ENCODE measurements around the gene NLGN1. TPM values are rescaled to one million over a fixed set of nuclear protein-coding genes. Genes with fewer than 3 reads are reported as not detected.

The NLGN1 gene
- total and polyA plus RNA-seq, 7 experiments from 2014 or later: not detected

GRCh38 chr3:173618148-173618547 is 220.6 kb downstream of the NLGN1 start:
- no peak overlapping the region for H3K27ac ChIP-seq (ENCODE audit: low read depth, low read length)
- DNase-seq: no peak
- intact Hi-C loops (cut with micrococcal nuclease): no loop called here
- H3K36me3 ChIP-seq (ENCODE audit: control insufficient read depth in 2 of 3, insufficient read depth in 3 of 3, low read length in 3 of 3): no peaks in the 10 kb centered on the region
- no peaks in the 10 kb centered on the region for H3K4me1 Mint-ChIP-seq
- ChIA-PET POLR2A (no interaction called here), CTCF (no interaction called here)
- no peaks in the 10 kb centered on the region for H3K36me3 Mint-ChIP-seq
- H3K4me3 Mint-ChIP-seq: no peak overlapping the region
- H3K27me3 Mint-ChIP-seq: no peaks in the 10 kb centered on the region
- H3K4me3 ChIP-seq (ENCODE audit: low read length): no peak overlapping the region
- H3K9me3 Mint-ChIP-seq: peaks cover 0 to 13% (median 1%) of the 10 kb centered on the region in 11 donors
- no peaks in the 10 kb centered on the region for H3K27me3 ChIP-seq (ENCODE audit: control insufficient read depth in 2 of 2, insufficient read depth in 2 of 2, low read length in 2 of 2)
- no peak for ATAC-seq
- H3K27ac Mint-ChIP-seq: no peak overlapping the region
- H3K9me3 ChIP-seq (ENCODE audit: control insufficient read depth in 2 of 3, low read length in 3 of 3): no peaks in the 10 kb centered on the region
- no peaks in the 10 kb centered on the region for H3K4me1 ChIP-seq (ENCODE audit: control insufficient read depth in 2 of 2, insufficient read depth in 2 of 2, low read length in 2 of 2)

- ChIA-PET CTCF (no interaction called here), POLR2A (no interaction called here)
- no peaks in the 10 kb centered on the region for H3K36me3 ChIP-seq (ENCODE audit: control insufficient read depth in 2 of 3, insufficient read depth in 3 of 3, low read length in 3 of 3)
These were observed 221.2 kb downstream of the NLGN1 start for GRCh38 chr3:173618703-173619102.

DNA sequence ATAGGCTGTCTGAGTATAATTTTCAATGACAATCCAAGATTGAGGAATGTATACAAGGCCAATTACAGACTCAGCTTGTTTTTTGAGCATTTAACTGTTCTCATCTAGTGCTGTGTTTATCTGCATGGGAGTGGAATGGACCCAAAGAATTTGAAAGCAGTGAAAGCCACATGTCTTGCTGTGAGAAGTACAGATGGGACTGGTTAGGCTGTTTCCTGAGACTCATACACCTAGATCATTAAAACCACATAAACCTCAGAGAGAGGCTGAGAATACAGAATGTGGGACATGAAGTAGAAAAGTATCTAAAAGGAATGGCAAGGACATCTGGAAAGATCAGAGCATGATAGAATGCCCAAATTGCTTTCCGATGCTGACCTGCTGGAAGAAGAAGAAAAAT is 224.6 kb downstream of the NLGN1 start:
- Mint-ChIP-seq H3K4me1 (peaks cover 0 to 2% (median 0%) of the 10 kb centered on the region in 7 donors), H3K36me3 (no peaks in the 10 kb centered on the region), H3K9me3 (peaks cover 0 to 12% (median 0%) of the 10 kb centered on the region in 11 donors), H3K4me3 (no peak overlapping the region), H3K27me3 (no peaks in the 10 kb centered on the region), H3K27ac (no peak overlapping the region)
- Histone ChIP-seq H3K4me3 (ENCODE audit: low read length) (no peak overlapping the region), H3K27ac (ENCODE audit: low read depth, low read length) (no peak overlapping the region), H3K36me3 (ENCODE audit: control insufficient read depth in 2 of 3, insufficient read depth in 3 of 3, low read length in 3 of 3) (no peaks in the 10 kb centered on the region), H3K4me1 (ENCODE audit: control insufficient read depth in 2 of 2, insufficient read depth in 2 of 2, low read length in 2 of 2) (no peaks in the 10 kb centered on the region), H3K9me3 (ENCODE audit: control insufficient read depth in 2 of 3, low read length in 3 of 3) (no peaks in the 10 kb centered on the region), H3K27me3 (ENCODE audit: control insufficient read depth in 2 of 2, insufficient read depth in 2 of 2, low read length in 2 of 2) (no peaks in the 10 kb centered on the region)
- no peak for ATAC-seq
- intact Hi-C loops (cut with micrococcal nuclease): no loop called here
- DNase-seq: no peak
- CTCF ChIA-PET: no interaction called here
- POLR2A ChIA-PET: no interaction called here

More at GRCh38 chr3:173618703-173619102, 221.2 kb downstream of the NLGN1 start:
- DNase-seq (no peak), ATAC-seq (no peak)
- Histone ChIP-seq H3K4me3 (ENCODE audit: low read length) (no peak overlapping the region), H3K4me1 (ENCODE audit: control insufficient read depth in 2 of 2, insufficient read depth in 2 of 2, low read length in 2 of 2) (no peaks in the 10 kb centered on the region), H3K27ac (ENCODE audit: low read depth, low read length) (no peak overlapping the region), H3K9me3 (ENCODE audit: control insufficient read depth in 2 of 3, low read length in 3 of 3) (no peaks in the 10 kb centered on the region), H3K27me3 (ENCODE audit: control insufficient read depth in 2 of 2, insufficient read depth in 2 of 2, low read length in 2 of 2) (no peaks in the 10 kb centered on the region)
- H3K4me1 Mint-ChIP-seq: no peaks in the 10 kb centered on the region
- no peaks in the 10 kb centered on the region for H3K27me3 Mint-ChIP-seq
- no peak overlapping the region for H3K27ac Mint-ChIP-seq
- intact Hi-C loops (cut with micrococcal nuclease): no loop called here
- H3K36me3 Mint-ChIP-seq: no peaks in the 10 kb centered on the region
- no peak overlapping the region for H3K4me3 Mint-ChIP-seq
- H3K9me3 Mint-ChIP-seq: peaks cover 0 to 16% (median 2%) of the 10 kb centered on the region in 11 donors

DNA sequence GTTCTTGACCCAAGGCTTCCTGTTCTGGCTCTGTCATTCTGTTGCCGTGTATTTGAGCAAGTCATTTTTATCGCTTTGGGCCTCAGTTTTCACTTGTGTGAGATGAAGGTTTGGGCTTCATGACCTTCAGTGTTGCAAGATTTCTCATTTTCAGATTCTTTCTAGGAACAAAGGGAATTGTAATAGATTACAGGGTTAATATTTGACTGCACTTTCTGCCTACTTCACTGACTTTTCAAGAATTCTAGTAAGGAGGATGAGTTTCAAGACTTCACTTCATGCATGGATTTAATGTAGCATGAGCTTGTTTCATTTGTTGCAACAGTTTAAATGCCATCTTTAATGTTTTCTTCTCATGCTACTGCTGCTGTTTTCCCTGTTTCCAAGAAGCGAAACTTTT is 226.5 kb downstream of the NLGN1 start:
- Mint-ChIP-seq H3K4me1 (peaks cover 0 to 2% (median 0%) of the 10 kb centered on the region in 7 donors), H3K36me3 (no peaks in the 10 kb centered on the region), H3K4me3 (no peak overlapping the region), H3K27me3 (no peaks in the 10 kb centered on the region), H3K9me3 (peaks cover 0 to 18% (median 0%) of the 10 kb centered on the region in 11 donors), H3K27ac (no peak overlapping the region)
- ATAC-seq (no peak), DNase-seq (no peak)
- no peak overlapping the region for H3K27ac ChIP-seq (ENCODE audit: low read depth, low read length)
- intact Hi-C loops (cut with micrococcal nuclease): no loop called here
- ChIA-PET POLR2A (no interaction called here), CTCF (no interaction called here)
- H3K4me3 ChIP-seq (ENCODE audit: low read length): no peak overlapping the region
- no peaks in the 10 kb centered on the region for H3K9me3 ChIP-seq (ENCODE audit: control insufficient read depth in 2 of 3, low read length in 3 of 3)
- no peaks in the 10 kb centered on the region for H3K36me3 ChIP-seq (ENCODE audit: control insufficient read depth in 2 of 3, insufficient read depth in 3 of 3, low read length in 3 of 3)
- no peaks in the 10 kb centered on the region for H3K27me3 ChIP-seq (ENCODE audit: control insufficient read depth in 2 of 2, insufficient read depth in 2 of 2, low read length in 2 of 2)
- H3K4me1 ChIP-seq (ENCODE audit: control insufficient read depth in 2 of 2, insufficient read depth in 2 of 2, low read length in 2 of 2): no peaks in the 10 kb centered on the region

- Histone ChIP-seq H3K27ac (ENCODE audit: low read depth, low read length) (no peak overlapping the region), H3K36me3 (ENCODE audit: control insufficient read depth in 2 of 3, insufficient read depth in 3 of 3, low read length in 3 of 3) (no peaks in the 10 kb centered on the region), H3K27me3 (ENCODE audit: control insufficient read depth in 2 of 2, insufficient read depth in 2 of 2, low read length in 2 of 2) (no peaks in the 10 kb centered on the region), H3K9me3 (ENCODE audit: control insufficient read depth in 2 of 3, low read length in 3 of 3) (no peaks in the 10 kb centered on the region), H3K4me1 (ENCODE audit: control insufficient read depth in 2 of 2, insufficient read depth in 2 of 2, low read length in 2 of 2) (no peaks in the 10 kb centered on the region), H3K4me3 (ENCODE audit: low read length) (no peak overlapping the region)
- Mint-ChIP-seq H3K9me3 (peaks cover 0 to 5% (median 0%) of the 10 kb centered on the region in 11 donors), H3K4me1 (peaks cover 0 to 2% (median 0%) of the 10 kb centered on the region in 7 donors), H3K27me3 (no peaks in the 10 kb centered on the region), H3K4me3 (no peak overlapping the region), H3K27ac (no peak overlapping the region), H3K36me3 (no peaks in the 10 kb centered on the region)
- intact Hi-C loops (cut with micrococcal nuclease): no loop called here
- no peak for DNase-seq
- POLR2A ChIA-PET: no interaction called here
- CTCF ChIA-PET: no interaction called here
- ATAC-seq: no peak
These were observed 233.3 kb downstream of the NLGN1 start for GRCh38 chr3:173630849-173631248.

DNA sequence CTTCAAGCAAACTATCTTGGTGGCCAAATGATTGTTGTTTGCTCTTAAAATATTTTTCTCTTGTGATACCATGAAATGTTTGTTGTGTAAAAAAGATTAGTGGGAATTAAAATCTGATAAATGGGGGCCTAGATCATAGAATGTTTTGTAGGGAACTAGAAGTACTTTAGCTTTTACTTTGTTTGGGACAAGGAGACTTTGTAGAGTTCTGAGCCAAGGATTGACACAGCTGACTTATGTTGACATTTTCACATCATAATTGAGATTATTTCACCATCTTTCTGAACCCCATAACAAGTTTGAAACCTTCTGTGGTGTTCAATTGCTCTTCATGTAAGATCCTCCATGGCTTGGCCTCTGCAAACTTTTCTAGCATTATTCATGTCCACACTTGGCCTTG is 235.4 kb downstream of the NLGN1 start:
- no peak overlapping the region for H3K4me3 Mint-ChIP-seq
- H3K27me3 ChIP-seq (ENCODE audit: control insufficient read depth in 2 of 2, insufficient read depth in 2 of 2, low read length in 2 of 2): no peaks in the 10 kb centered on the region
- DNase-seq (no peak), ATAC-seq (no peak)
- CTCF ChIA-PET: no interaction called here
- no peak overlapping the region for H3K27ac ChIP-seq (ENCODE audit: low read depth, low read length)
- no peak overlapping the region for H3K27ac Mint-ChIP-seq
- no peaks in the 10 kb centered on the region for H3K36me3 ChIP-seq (ENCODE audit: control insufficient read depth in 2 of 3, insufficient read depth in 3 of 3, low read length in 3 of 3)
- H3K36me3 Mint-ChIP-seq: no peaks in the 10 kb centered on the region
- H3K9me3 Mint-ChIP-seq: peaks cover 0 to 5% (median 0%) of the 10 kb centered on the region in 11 donors
- H3K4me1 ChIP-seq (ENCODE audit: control insufficient read depth in 2 of 2, insufficient read depth in 2 of 2, low read length in 2 of 2): no peaks in the 10 kb centered on the region
- no peaks in the 10 kb centered on the region for H3K27me3 Mint-ChIP-seq
- POLR2A ChIA-PET: no interaction called here
- no peak overlapping the region for H3K4me3 ChIP-seq (ENCODE audit: low read length)
- intact Hi-C loops (cut with micrococcal nuclease): no loop called here
- H3K4me1 Mint-ChIP-seq: no peaks in the 10 kb centered on the region
- H3K9me3 ChIP-seq (ENCODE audit: control insufficient read depth in 2 of 3, low read length in 3 of 3): no peaks in the 10 kb centered on the region

GRCh38 chr3:173635826-173636225 is 238.3 kb downstream of the NLGN1 start:
- intact Hi-C loops (cut with micrococcal nuclease): no loop called here
- Mint-ChIP-seq H3K27ac (no peak overlapping the region), H3K27me3 (no peaks in the 10 kb centered on the region), H3K4me1 (no peaks in the 10 kb centered on the region), H3K36me3 (no peaks in the 10 kb centered on the region), H3K9me3 (peaks cover 0 to 5% (median 0%) of the 10 kb centered on the region in 11 donors), H3K4me3 (no peak overlapping the region)
- no peaks in the 10 kb centered on the region for H3K27me3 ChIP-seq (ENCODE audit: control insufficient read depth in 2 of 2, insufficient read depth in 2 of 2, low read length in 2 of 2)
- no peaks in the 10 kb centered on the region for H3K36me3 ChIP-seq (ENCODE audit: control insufficient read depth in 2 of 3, insufficient read depth in 3 of 3, low read length in 3 of 3)
- H3K27ac ChIP-seq (ENCODE audit: low read depth, low read length): no peak overlapping the region
- no peaks in the 10 kb centered on the region for H3K4me1 ChIP-seq (ENCODE audit: control insufficient read depth in 2 of 2, insufficient read depth in 2 of 2, low read length in 2 of 2)
- H3K4me3 ChIP-seq (ENCODE audit: low read length): no peak overlapping the region
- DNase-seq (no peak), ATAC-seq (no peak)
- CTCF ChIA-PET: no interaction called here
- H3K9me3 ChIP-seq (ENCODE audit: control insufficient read depth in 2 of 3, low read length in 3 of 3): no peaks in the 10 kb centered on the region
- POLR2A ChIA-PET: no interaction called here
